GM12865 (cell line): ENCODE measurements around the gene AACS.
A peak's percentile ranks its signal among the peaks of the same experiment; 100 is the strongest.

Experiments
- DNase-seq: peaks from one replicate; pipeline ENCODE4 v3.0.0; 2010; ENCODE audit warnings: low read depth
- H3K4me3 ChIP-seq: 2 replicates; pipeline ENCODE4 v1.5.1; 2011; ENCODE audit warnings: mild to moderate bottlenecking, low read depth, low read length, control low read depth
- CTCF ChIP-seq: IDR thresholded peaks from 2 replicates; pipeline ENCODE4 v1.5.1; 2011; ENCODE audit warnings: low read length, control low read depth, low read depth, inconsistent platforms; ENCODE audit not compliant: insufficient read depth; ENCODE audit errors: missing control alignments

The AACS gene

GRCh38 chr12:125033288-125033687, 31.9 kb upstream of the AACS start:
- TF ChIP-seq CTCF: no peak
- no peak for DNase-seq
- H3K4me3 ChIP-seq: no peak overlapping the region

DNA sequence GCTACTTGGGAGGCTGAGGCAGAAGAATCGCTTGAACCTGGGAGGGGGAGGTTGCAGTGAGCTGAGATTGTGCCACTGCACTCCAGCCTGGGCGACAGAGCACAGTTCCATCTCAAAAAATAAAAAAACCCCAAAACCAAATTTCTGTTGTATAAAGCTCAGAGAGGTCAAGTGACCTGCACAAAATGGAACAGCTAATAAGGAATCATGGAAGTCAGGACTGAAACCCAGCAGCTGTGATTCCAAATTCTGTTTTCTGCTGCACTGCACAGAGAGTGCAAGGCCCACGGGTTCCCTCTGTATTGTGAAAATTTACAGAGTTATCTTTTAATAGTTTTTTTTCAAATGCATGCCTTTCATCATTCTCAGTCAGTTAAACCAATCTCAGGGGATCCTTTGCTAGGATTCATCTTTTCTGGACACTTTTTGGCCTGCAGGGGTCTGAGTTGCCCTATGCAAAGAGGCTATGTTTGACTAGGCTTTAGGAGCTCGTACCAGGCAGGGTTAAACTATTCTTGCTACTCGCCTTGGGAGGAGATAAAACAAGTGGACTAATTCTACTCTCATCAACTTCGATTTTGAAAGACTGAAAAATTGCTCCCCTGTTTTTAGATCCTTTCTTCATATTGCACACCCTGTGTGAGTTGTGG, 26.1 kb upstream of the AACS start:
- no peak for TF ChIP-seq CTCF
- no peak for DNase-seq

DNA sequence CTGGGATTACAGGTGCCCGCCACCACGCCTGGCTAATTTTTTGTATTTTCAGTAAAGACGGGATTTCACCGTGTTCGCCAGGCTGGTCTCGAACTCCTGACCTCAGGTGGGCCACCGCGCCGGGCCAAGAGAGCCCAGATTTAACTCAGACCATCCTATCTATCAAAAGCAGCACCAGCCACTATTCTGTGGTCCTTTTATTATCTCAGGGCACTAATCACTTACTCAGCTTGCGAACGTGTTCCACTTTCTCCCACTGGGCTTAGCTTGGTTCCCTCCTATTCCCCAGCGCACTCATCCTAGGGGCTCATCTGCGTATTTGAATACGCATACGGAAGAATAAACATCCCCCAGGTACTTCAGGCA, 16.2 kb upstream of the AACS start:
- peak overlapping the region; percentile 51 for H3K4me3 ChIP-seq
- no peak for TF ChIP-seq CTCF
- DNase-seq: no peak

More for the DNA sequence above, 26.1 kb upstream of the AACS start:
- no peak overlapping the region for H3K4me3 ChIP-seq

DNA sequence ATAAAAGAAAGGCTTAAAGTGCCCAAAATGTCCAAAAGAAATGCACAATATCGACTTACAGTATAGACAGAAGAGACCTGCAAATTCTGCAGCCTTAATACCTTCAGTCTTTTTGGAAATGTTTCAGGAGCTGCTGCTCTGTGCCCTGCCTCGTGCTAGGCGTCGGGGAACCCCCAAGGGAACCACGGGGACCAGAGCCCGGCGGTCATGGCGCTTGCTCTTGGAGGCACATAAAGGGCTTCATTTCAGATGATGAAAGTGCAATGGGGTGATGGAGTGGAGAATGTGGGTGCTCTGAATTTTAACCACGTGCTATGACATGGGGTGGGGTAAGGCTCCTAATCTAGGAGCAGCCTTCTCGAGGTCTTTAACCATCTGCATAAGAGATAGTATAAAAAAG, 14.8 kb upstream of the AACS start:
- no peak overlapping the region for H3K4me3 ChIP-seq
- TF ChIP-seq CTCF: no peak
- no peak for DNase-seq

GRCh38 chr12:125050868-125051267, 14.4 kb upstream of the AACS start:
- TF ChIP-seq CTCF: no peak
- no peak overlapping the region for H3K4me3 ChIP-seq
- DNase-seq: no peak

GRCh38 chr12:125053821-125054220, 11.4 kb upstream of the AACS start:
- TF ChIP-seq CTCF: no peak
- no peak overlapping the region for H3K4me3 ChIP-seq
- no peak for DNase-seq

DNA sequence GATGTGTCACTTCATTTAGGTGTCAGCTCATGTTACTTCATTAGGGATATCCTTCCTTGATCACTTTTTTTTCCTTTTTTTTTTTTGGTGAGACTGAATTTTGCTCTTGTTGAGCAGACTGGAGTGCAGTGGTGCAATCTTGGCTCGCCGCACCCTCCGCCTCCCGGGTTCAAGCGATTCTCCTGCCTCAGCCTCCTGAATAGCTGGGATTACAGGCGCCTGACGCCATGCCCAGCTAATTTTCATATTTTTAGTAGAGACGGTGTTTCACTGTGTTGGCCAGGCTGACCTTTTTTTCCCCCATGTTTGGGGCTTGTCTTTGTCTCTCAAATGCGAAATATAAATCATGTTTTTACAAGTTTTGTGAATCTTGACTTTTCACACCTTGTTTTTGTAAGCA, 9.6 kb upstream of the AACS start:
- no peak overlapping the region for H3K4me3 ChIP-seq
- no peak for DNase-seq
- TF ChIP-seq CTCF: no peak
